Cerebellar nuclear complex (tissue), 1 donor: ENCODE results near the gene SIAH1.
"Not testable (repeated sequence)": the region's sequence is repeated elsewhere in the genome, so short reads cannot be mapped to it uniquely, and the experiment has no call there.

Source experiments
- DNase-seq, 2 experiments: peaks; one replicate each; lab custom pipeline; 2025; lab: John Stamatoyannopoulos, UW

SIAH1 gene, protein sequence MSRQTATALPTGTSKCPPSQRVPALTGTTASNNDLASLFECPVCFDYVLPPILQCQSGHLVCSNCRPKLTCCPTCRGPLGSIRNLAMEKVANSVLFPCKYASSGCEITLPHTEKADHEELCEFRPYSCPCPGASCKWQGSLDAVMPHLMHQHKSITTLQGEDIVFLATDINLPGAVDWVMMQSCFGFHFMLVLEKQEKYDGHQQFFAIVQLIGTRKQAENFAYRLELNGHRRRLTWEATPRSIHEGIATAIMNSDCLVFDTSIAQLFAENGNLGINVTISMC

DNA sequence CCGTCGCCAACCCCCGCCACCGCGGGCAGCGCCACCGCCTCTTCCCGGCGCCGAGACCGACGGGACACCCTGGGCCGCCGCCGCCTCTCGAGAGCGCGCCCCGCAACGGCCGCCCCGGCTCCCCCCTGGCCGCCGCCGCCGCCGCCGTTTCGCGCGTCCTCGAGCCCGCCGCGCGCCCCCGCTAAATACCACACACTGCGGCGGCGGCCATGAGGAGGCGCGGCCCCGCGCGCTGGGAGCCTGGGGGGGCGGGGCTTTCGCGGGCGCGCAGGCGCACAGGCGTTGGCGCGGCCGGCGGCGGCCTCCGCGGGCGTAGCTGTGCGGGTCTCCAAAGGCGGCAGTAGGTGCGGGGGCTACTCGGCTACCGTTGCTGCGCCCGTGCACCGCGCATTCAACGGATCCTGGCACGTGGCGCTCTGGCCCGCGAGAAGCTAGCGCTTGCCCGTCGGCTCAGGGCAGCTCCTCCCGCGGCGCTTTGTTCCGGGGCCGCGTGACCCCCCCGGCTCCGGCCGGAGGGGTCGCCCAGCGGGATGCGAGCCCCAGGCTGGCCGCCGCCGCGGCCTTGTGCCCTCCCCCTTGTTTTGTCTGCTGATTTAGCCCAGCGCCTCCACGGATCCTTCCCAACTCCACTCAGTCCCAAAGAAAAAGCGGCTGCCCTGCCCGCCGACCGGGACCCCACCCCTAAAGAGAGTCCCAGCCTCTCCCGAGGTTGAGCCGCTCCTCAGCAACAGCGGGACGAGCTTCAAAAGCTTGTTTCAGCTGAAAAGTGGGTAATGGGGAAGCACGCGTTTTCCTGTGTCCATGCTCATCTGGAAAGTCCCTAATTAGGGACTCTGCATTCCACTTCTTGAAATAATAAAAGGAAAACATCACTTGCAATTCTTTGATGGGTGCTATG lies at the start of gene SIAH1:
Gene SIAH1 (minus strand): TSS at position 161 of the 898 bp plus-strand sequence. CDS start 22,985 bp downstream, outside the sequence.
- peak in 1 of 2 experiments; percentile 45 for DNase-seq

DNA sequence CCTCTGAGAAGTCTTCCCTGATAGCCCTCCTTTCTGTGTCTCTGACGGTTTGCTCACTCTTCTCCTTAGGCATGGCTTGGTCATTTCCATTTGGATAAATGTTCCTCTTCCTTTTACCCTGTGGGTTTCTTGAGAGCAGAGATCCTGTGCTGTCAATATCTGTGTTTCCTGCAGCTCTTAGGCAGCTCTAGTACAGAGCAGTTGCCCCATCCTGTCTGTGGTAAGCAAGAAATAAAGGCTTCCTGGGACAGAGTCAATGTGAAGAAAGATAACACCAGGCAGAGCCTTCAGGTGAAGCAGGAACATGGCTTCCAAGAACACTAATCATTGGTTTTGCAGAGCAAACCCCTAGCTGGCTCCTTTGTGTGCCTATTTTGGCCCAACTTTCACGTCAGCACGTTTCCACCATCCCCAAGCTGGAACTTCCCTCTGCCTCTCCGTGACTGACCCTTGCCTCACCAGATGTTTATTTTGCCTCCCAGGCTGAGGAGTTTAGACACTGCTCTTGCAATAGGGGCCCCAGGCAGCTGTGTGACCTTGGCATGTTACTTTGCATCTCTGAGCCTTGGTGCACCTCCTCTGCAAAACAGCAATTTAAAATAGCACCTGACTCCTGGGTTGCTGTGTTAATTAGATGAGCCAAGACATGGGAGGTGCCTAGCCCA lies 49.6 kb upstream of the SIAH1 start:
- DNase-seq, result no peak

DNA sequence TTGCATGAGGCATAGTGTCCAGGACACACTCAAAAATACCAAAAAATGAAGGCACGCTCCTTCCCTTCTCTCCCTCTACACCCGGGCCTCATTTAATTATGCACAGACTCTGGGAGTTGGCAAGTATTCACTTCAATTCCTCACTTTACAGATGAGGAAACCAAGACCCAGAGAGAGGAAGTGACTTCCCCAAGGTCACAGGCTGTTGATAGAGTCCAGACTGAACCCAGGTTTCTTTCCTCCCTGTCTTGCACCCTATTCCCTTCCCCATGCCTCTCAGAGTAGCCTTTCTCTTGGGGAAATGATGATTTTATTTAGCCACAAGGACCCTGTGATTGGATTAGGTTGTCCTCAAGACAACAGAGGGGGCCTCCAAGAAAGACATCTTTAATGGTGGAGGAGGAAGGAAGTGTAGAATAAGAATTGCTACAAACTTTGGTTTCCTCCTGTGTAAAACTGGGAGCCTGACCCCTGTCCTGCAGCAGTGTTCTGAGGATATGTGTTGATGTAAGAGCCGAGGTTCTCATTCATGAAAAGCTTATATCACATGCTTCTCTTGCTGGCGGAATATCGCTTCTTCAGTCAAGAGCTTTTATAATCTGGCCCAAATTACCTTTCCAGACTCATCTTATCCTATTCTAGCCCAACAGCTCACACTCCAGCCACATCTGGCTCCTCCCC lies 48.8 kb upstream of the SIAH1 start:
- no peak for DNase-seq

GRCh38 chr16:48433116-48433849 lies 48.1 kb upstream of the SIAH1 start:
- DNase-seq, result no peak

GRCh38 chr16:48432136-48432535 lies 46.9 kb upstream of the SIAH1 start:
- DNase-seq, result no peak

DNA sequence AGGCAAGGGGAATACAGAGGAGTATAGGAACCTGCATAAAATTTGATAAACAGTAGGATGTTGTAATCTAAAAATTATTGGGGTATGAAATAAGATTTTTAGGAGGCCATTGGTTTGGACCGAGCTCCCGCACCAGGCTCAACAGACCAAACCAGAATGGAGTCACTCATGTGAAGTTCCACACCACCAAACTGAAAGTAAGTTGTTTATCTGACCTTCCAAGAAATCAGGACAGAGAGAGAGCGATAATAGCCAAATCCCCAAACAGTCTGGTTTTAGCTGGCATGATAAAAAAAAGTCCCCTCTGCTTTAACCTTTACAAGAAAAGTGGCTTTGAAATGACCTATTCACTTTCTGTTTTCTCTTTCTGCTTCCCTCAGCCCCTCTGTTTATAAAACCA lies 45.7 kb upstream of the SIAH1 start:
- no peak for DNase-seq

DNA sequence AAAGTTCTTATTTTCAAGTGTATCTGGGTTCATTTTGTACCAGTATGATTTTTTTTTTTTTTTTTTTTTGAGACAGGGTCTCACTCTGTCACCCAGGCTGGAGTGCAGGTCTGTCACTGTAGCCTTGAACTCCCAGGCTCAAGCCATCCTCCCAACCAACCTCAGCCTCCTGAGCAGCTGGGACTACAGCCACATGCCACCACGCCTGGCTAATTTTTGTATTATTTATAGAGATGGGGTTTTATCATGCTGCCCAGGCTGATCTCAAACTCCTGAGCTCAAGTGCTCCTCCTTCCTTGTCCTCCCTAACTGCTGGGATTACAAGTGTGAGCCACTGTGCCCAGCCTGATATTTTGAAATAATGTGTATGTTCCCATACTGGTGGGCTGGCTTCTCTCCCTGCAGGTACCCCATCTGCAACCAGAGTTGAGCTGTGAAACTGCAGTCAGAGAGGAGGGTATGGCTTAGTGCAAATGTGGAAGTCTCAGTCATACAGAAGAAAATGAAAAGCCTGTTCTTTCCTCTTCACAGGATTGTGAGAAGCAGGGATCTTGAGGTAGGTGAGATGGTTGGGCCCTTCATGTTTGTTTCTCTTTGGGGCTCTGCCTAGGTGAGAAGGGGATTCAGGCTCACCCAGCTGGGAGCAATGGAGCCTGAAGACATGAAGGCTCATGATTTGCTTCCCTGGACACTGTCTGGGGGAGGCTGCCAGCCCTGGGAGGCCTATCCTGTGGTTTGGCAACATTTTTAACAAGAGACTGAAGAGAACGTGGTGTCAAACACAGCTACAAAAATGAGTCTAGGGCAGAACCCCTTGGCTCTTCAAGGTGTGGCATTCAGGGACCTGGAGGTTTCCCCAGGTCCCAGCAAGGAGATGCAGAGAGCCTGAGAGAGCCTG lies 41.3 kb upstream of the SIAH1 start:
- DNase-seq, result no peak

DNA sequence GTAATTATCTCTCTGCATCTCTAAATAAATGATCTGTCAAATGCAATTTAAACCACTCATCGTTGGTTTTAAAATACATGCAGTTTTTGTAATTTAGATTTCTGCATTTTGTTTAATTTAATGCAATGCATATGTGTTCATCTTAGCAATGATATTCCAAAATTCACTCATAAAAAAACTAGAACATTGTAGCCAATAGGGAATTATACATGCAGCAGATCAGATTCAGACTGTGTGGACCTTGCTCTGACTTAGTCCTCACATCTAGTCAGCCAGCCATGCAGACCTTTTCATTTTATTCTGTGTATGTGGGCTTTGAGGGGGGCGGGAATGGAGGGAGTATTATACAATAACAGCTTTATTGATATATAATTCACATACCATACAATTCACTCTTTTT lies 37.3 kb upstream of the SIAH1 start:
- DNase-seq, result no peak

DNA sequence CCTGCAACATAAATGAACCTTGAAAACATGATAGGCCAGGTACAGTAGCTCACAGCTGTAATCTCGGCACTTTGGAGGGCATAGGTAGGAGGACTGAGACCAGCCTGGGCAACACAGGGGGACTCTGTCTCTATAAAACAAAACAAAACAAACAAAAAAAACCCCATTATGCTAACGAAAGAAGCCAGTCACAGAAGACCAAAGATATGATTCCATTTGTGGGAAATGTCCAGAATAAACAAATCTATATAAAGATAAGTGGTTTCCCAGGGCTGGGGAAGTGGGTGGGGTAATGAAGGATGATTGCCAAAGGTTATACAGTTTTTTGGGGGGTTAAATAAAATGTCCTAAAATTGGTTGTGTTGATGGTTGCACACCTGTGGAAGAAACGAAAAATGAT lies 36.5 kb upstream of the SIAH1 start:
- no peak for DNase-seq

GRCh38 chr16:48420437-48420836 lies 35.2 kb upstream of the SIAH1 start:
- no peak for DNase-seq

DNA sequence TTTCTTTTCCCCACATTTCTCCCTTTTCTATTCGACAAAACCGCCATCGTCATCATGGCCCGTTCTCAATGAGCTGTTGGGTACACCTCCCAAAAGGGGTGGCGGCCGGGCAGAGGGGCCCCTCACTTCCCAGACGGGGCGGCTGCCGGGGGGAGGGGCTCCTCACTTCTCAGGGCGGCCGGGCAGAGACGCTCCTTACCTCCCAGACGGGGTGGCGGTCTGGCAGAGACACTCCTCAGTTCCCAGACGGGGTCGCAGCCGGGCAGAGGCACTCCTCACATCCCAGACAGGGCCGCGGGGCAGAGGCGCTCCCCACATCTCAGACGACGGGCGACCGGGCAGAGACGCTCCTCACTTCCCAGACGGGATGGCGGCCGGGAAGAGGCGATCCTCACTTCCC lies 31.4 kb upstream of the SIAH1 start:
- not testable (repeated sequence) for DNase-seq

GRCh38 chr16:48413272-48413671 lies 28.1 kb upstream of the SIAH1 start:
- no peak for DNase-seq

DNA sequence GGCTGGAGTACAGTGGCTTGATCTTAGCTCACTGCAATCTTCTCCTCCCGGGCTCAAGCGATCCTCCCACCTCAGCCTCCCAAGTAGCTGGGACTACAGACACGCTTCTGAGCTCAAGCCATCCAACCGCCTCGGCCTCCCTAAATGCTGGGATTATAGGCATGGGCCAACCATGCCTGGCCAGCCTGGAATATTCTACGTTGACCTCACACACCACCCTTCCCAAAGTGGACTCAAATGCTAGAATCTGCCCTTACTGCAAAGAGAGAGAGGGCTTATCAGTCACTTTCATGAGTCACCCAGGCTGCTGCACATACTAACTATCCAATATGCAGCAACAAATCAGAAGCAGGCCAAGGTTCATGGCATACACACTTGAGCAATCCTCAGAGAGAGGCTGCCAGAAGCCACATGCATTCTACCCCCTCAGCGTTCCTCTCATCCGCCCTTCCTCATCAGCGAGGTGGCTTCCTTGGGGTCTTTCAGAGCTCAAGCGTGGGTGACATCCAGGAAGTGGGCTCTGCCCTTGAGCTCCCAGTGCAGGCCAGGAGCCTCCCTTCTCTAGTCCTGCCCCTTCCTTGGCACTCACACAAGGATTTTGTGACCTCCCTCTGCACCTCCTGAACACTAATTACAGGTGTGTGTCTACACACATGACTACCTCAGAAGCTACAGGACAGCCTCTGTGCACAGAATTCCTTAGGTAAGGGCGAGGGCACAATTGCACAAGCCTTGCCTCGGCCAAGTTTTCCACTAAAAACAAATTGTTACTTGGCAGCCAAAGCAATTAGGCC lies 24.8 kb upstream of the SIAH1 start:
- no peak for DNase-seq

GRCh38 chr16:48408688-48409087 lies 23.5 kb upstream of the SIAH1 start:
- DNase-seq, result no peak

GRCh38 chr16:48405907-48406306 lies 20.7 kb upstream of the SIAH1 start:
- no peak for DNase-seq

- DNase-seq, result no peak
Measured at GRCh38 chr16:48405153-48405552, 19.9 kb upstream of the SIAH1 start.

GRCh38 chr16:48402547-48402946 lies 17.3 kb upstream of the SIAH1 start:
- not testable (repeated sequence) for DNase-seq

- no peak for DNase-seq
Measured at GRCh38 chr16:48395375-48395774, 10.2 kb upstream of the SIAH1 start.

DNA sequence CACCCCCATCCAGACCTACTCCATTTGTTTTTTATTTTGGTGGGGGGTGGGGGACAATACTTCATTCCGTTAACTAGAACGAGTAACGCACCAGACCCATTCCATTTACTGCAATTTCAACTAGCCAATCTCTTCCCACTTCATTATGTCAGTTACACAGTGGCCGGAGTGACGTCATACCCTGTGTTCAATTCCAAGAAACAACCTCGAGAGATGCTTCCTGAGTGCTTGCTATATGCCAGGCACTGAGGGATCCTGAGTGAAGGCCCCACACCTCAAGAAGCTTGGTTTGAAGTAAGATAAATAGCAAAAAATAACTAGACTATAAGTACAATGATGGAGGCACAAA lies 9.1 kb upstream of the SIAH1 start:
- DNase-seq, result no peak
